ENCODE results near the gene RNASET2. TPM values are rescaled to one million over a fixed set of nuclear protein-coding genes. Genes with fewer than 3 reads are reported as not detected.

The RNASET2 gene
- total RNA-seq, 2 donors from 2014 or later, result 25.8 to 29.3 TPM

DNA sequence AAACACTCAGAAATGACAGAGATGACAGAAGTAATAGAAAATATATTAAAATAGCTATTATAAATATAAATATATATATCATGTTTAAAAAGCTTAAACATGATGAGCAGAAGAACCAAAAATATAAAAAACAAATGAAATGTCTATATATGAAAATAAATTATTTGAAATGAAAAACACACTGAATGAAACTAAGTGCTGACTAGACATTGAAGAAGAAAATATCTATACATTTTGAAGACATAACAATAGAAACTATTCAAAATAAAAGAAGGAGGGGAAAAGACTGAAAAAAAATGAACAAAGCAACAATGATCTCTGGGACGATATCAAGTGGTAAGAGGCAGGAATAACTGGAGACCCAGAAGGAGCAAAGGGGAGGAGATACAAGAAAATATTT, 76.8 kb downstream of the RNASET2 start:
- TF ChIP-seq, protein P1, sequence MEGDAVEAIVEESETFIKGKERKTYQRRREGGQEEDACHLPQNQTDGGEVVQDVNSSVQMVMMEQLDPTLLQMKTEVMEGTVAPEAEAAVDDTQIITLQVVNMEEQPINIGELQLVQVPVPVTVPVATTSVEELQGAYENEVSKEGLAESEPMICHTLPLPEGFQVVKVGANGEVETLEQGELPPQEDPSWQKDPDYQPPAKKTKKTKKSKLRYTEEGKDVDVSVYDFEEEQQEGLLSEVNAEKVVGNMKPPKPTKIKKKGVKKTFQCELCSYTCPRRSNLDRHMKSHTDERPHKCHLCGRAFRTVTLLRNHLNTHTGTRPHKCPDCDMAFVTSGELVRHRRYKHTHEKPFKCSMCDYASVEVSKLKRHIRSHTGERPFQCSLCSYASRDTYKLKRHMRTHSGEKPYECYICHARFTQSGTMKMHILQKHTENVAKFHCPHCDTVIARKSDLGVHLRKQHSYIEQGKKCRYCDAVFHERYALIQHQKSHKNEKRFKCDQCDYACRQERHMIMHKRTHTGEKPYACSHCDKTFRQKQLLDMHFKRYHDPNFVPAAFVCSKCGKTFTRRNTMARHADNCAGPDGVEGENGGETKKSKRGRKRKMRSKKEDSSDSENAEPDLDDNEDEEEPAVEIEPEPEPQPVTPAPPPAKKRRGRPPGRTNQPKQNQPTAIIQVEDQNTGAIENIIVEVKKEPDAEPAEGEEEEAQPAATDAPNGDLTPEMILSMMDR (conservative IDR thresholded peaks at IDR 0.05), result no peak
- Mint-ChIP-seq H3K36me3 (ENCODE audit: low read depth) (no peaks in the 10 kb centered on the region), H3K4me3 (no peak overlapping the region), H3K27me3 (ENCODE audit: insufficient read depth) (no peaks in the 10 kb centered on the region), H3K27ac (no peak overlapping the region), H3K9me3 (peaks cover 20% of the 10 kb centered on the region), H3K4me1 (no peaks in the 10 kb centered on the region)
- no peak overlapping the region for H3K27ac ChIP-seq (ENCODE audit: low read depth, low read length)
- no peak overlapping the region for H3K4me3 ChIP-seq (ENCODE audit: low read length)
- no peaks in the 10 kb centered on the region for H3K36me3 ChIP-seq (ENCODE audit: control insufficient read depth, insufficient read depth, low read length)
- no peak for DNase-seq
- H3K4me1 ChIP-seq (ENCODE audit: control insufficient read depth, insufficient read depth, low read length), result no peaks in the 10 kb centered on the region
- H3K9me3 ChIP-seq (ENCODE audit: control insufficient read depth, low read length), result peaks cover 23% of the 10 kb centered on the region
- no peaks in the 10 kb centered on the region for H3K27me3 ChIP-seq (ENCODE audit: control insufficient read depth, insufficient read depth, low read length, poor library complexity, severe bottlenecking)
- H3K9ac ChIP-seq (ENCODE audit: extremely low read depth, low read length, poor library complexity, severe bottlenecking), result no peak overlapping the region
- WGBS, 2 experiments (ENCODE audit: insufficient coverage in 1 of 2, insufficient read length in 1 of 2), result 91 to 100% methylated on average over 1 of the region's 1 CpG

Small RNAs within 50 kb of the gene (microRNA-seq; reads per million reads assigned to microRNA genes)
- gene MIR3939 (ENCODE audit: borderline microRNAs expressed), result 0.44 reads per million

Other genes with a start within 250 kb of the RNASET2 start
- 10 to 100 TPM; 36.0 to 43.9 TPM for gene CEP43, start 42.8 kb upstream of the RNASET2 start, total RNA-seq
- not detected for gene CCR6, start 166.5 kb upstream of the RNASET2 start, total RNA-seq
- not detected for gene GPR31, start 201.4 kb upstream of the RNASET2 start, total RNA-seq

All from endodermal cell (in vitro differentiated cells).